Type B pancreatic cell (in vitro differentiated cells): Measurements from ENCODE around the gene CAPN12. TPM values are rescaled to one million over a fixed set of nuclear protein-coding genes. Genes with fewer than 3 reads are reported as not detected.

Experiments used
- DNase-seq: peaks from one replicate; pipeline ENCODE4 v3.0.0; 2021; ENCODE audit warnings: mixed read lengths; ENCODE audit not compliant: unreplicated experiment; ENCODE audit errors: extremely low spot score
- H3K27ac Mint-ChIP-seq: 2 replicates; pipeline ENCODE4 v1.8.0; 2021; ENCODE audit warnings: mild to moderate bottlenecking, mixed read lengths
- H3K27me3 Mint-ChIP-seq: 2 replicates; pipeline ENCODE4 v1.8.0; 2021; ENCODE audit warnings: mixed read lengths
- H3K36me3 Mint-ChIP-seq: 2 replicates; pipeline ENCODE4 v1.8.0; 2021; ENCODE audit warnings: mixed read lengths
- H3K4me1 Mint-ChIP-seq: one replicate; pipeline ENCODE4 v1.8.0; 2021; ENCODE audit warnings: mixed read lengths; ENCODE audit not compliant: unreplicated experiment
- H3K4me3 Mint-ChIP-seq: 2 replicates; pipeline ENCODE4 v1.8.0; 2021; ENCODE audit warnings: mild to moderate bottlenecking, mixed read lengths
- H3K9me3 Mint-ChIP-seq: 2 replicates; pipeline ENCODE4 v1.8.0; 2021; ENCODE audit warnings: mixed read lengths
- CTCF ChIP-seq: fragments of 200-600 bp; sonication (generic); conservative IDR thresholded peaks from 2 replicates; pipeline ENCODE4 v1.5.0; 2021; ENCODE audit warnings: antibody characterized with exemption, mild to moderate bottlenecking
- total RNA-seq: library from RNA; stranded (reverse); gene quantifications from 2 replicates; pipeline ENCODE4 v1.2.1, GENCODE V29; 2021; ENCODE audit warnings: low replicate concordance

The CAPN12 gene
- total RNA-seq, 1 donor from 2014 or later = 3.0 TPM

- Mint-ChIP-seq H3K4me3 (no peak overlapping the region), H3K9me3 (no peaks in the 10 kb centered on the region), H3K27me3 (no peaks in the 10 kb centered on the region), H3K27ac (no peak overlapping the region), H3K4me1 (no peaks in the 10 kb centered on the region), H3K36me3 (peaks cover 11% of the 10 kb centered on the region)
- no peak for TF ChIP-seq CTCF
- no peak for DNase-seq
Measured at GRCh38 chr19:38715555-38715954, 28.7 kb downstream of the CAPN12 start.

- H3K27me3 Mint-ChIP-seq = no peaks in the 10 kb centered on the region
- DNase-seq = no peak
- H3K27ac Mint-ChIP-seq = no peak overlapping the region
- H3K36me3 Mint-ChIP-seq = peaks cover 15% of the 10 kb centered on the region
- no peaks in the 10 kb centered on the region for H3K9me3 Mint-ChIP-seq
- no peak for TF ChIP-seq CTCF
- H3K4me1 Mint-ChIP-seq = no peaks in the 10 kb centered on the region
- no peak overlapping the region for H3K4me3 Mint-ChIP-seq
Measured at GRCh38 chr19:38714354-38714778, 29.9 kb downstream of the CAPN12 start.

- H3K4me3 Mint-ChIP-seq = no peak overlapping the region
- peak overlapping the region; percentile 63 for H3K27ac Mint-ChIP-seq
- DNase-seq = no peak
- no peaks in the 10 kb centered on the region for H3K27me3 Mint-ChIP-seq
- no peaks in the 10 kb centered on the region for H3K9me3 Mint-ChIP-seq
- no peak for TF ChIP-seq CTCF
- H3K36me3 Mint-ChIP-seq = peaks cover 15% of the 10 kb centered on the region
- H3K4me1 Mint-ChIP-seq = no peaks in the 10 kb centered on the region
Measured at GRCh38 chr19:38713865-38714264, 30.4 kb downstream of the CAPN12 start.

GRCh38 chr19:38713227-38713649, 31.0 kb downstream of the CAPN12 start:
- Mint-ChIP-seq H3K27ac (no peak overlapping the region), H3K4me3 (no peak overlapping the region), H3K36me3 (peaks cover 15% of the 10 kb centered on the region), H3K9me3 (no peaks in the 10 kb centered on the region), H3K27me3 (no peaks in the 10 kb centered on the region), H3K4me1 (no peaks in the 10 kb centered on the region)
- TF ChIP-seq CTCF = no peak
- no peak for DNase-seq

- TF ChIP-seq CTCF = no peak
- H3K36me3 Mint-ChIP-seq = peaks cover 15% of the 10 kb centered on the region
- no peaks in the 10 kb centered on the region for H3K4me1 Mint-ChIP-seq
Measured at GRCh38 chr19:38712161-38712748, 32.0 kb downstream of the CAPN12 start.

More at GRCh38 chr19:38712161-38712748, 32.0 kb downstream of the CAPN12 start:
- DNase-seq = no peak
- no peak overlapping the region for H3K4me3 Mint-ChIP-seq
- no peaks in the 10 kb centered on the region for H3K27me3 Mint-ChIP-seq
- H3K9me3 Mint-ChIP-seq = no peaks in the 10 kb centered on the region
- no peak overlapping the region for H3K27ac Mint-ChIP-seq
